Activated effector memory CD4-positive, alpha-beta T cell treated with anti-CD3 and anti-CD28 coated beads, Interleukin-2, amount 50 U/mL, for 16 hours (primary cell): ENCODE measurements around the gene ACSS1.

Experiments used
- DNase-seq: peaks from one replicate; pipeline ENCODE4 v3.0.0-alpha.2; 2020

The ACSS1 gene

GRCh38 chr20:25058847-25059810 lies 1.2 kb upstream of the ACSS1 start:
- peak; percentile 61 for DNase-seq

GRCh38 chr20:25057234-25058050 lies 497 bp downstream of the ACSS1 start:
- peak; percentile 92 for DNase-seq

- DNase-seq: no peak
These were observed 1.2 kb downstream of the ACSS1 start for GRCh38 chr20:25056690-25057233.

GRCh38 chr20:25055711-25056495 lies 2.0 kb downstream of the ACSS1 start:
- peak; percentile 60 for DNase-seq

GRCh38 chr20:25054995-25055629 lies 2.8 kb downstream of the ACSS1 start:
- peak; percentile 41 for DNase-seq

- peak; percentile 43 for DNase-seq
These were observed 3.7 kb downstream of the ACSS1 start for GRCh38 chr20:25054096-25054820.

GRCh38 chr20:25053255-25054031 lies 4.5 kb downstream of the ACSS1 start:
- peak; percentile 31 for DNase-seq

- DNase-seq: peak; percentile 27
These were observed 5.4 kb downstream of the ACSS1 start for GRCh38 chr20:25052255-25053194.

- peak; percentile 13 for DNase-seq
These were observed 6.4 kb downstream of the ACSS1 start for GRCh38 chr20:25051386-25052155.

- peak; percentile 55 for DNase-seq
These were observed 7.2 kb downstream of the ACSS1 start for GRCh38 chr20:25050501-25051350.

- DNase-seq: no peak
These were observed 7.9 kb downstream of the ACSS1 start for GRCh38 chr20:25050082-25050481.

- peak; percentile 45 for DNase-seq
These were observed 8.5 kb downstream of the ACSS1 start for GRCh38 chr20:25049261-25050060.

- DNase-seq: peak; percentile 44
These were observed 9.4 kb downstream of the ACSS1 start for GRCh38 chr20:25048519-25048952.

GRCh38 chr20:25047766-25048165 lies 10.2 kb downstream of the ACSS1 start:
- peak; percentile 63 for DNase-seq

GRCh38 chr20:25046736-25047666 lies 10.9 kb downstream of the ACSS1 start:
- DNase-seq: peak; percentile 60
